ENCODE measurements around the gene AMN1. TPM values are rescaled to one million over a fixed set of nuclear protein-coding genes. Genes with fewer than 3 reads are reported as not detected.

The AMN1 gene
- total RNA-seq, 1 experiment from 2014 or later: 3.9 TPM

GRCh38 chr12:31773223-31773750 is 44.5 kb upstream of the AMN1 start:
- POLR2A ChIA-PET (ENCODE audit: unreplicated experiment): no interaction called here

GRCh38 chr12:31772685-31773222 is 43.9 kb upstream of the AMN1 start:
- Histone ChIP-seq H2AFZ (ENCODE audit: low read length) (no peak overlapping the region), H3K27ac (ENCODE audit: low read length) (no peak overlapping the region), H3K36me3 (ENCODE audit: low read depth, low read length) (no peaks in the 10 kb centered on the region), H3K4me3 (ENCODE audit: low read length) (no peak overlapping the region), H3K4me2 (ENCODE audit: low read length) (no peak overlapping the region), H3K79me2 (ENCODE audit: low read length) (no peaks in the 10 kb centered on the region), H3K4me1 (ENCODE audit: insufficient read depth, low read length) (no peaks in the 10 kb centered on the region), H3K9ac (ENCODE audit: low read length) (no peak overlapping the region), H3K9me3 (ENCODE audit: low read length) (no peaks in the 10 kb centered on the region), H3K9me2 (replicated peaks; ENCODE audit: low read length) (no peaks in the 10 kb centered on the region), H3F3A (ENCODE audit: low read length, unreplicated experiment) (no peaks in the 10 kb centered on the region), H3K27me3 (ENCODE audit: low read length) (no peaks in the 10 kb centered on the region), H4K20me1 (ENCODE audit: low read length) (no peaks in the 10 kb centered on the region)
- ATAC-seq: no peak
- ChIA-PET POLR2A (ENCODE audit: unreplicated experiment) (no interaction called here), CTCF (no interaction called here)
- DNase-seq: no peak
- intact Hi-C loops (cut with micrococcal nuclease): no loop called here
- BruUV-seq (replicated peaks): no TSS peak
- TF ChIP-seq, protein P1, sequence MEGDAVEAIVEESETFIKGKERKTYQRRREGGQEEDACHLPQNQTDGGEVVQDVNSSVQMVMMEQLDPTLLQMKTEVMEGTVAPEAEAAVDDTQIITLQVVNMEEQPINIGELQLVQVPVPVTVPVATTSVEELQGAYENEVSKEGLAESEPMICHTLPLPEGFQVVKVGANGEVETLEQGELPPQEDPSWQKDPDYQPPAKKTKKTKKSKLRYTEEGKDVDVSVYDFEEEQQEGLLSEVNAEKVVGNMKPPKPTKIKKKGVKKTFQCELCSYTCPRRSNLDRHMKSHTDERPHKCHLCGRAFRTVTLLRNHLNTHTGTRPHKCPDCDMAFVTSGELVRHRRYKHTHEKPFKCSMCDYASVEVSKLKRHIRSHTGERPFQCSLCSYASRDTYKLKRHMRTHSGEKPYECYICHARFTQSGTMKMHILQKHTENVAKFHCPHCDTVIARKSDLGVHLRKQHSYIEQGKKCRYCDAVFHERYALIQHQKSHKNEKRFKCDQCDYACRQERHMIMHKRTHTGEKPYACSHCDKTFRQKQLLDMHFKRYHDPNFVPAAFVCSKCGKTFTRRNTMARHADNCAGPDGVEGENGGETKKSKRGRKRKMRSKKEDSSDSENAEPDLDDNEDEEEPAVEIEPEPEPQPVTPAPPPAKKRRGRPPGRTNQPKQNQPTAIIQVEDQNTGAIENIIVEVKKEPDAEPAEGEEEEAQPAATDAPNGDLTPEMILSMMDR (conservative IDR thresholded peaks at IDR 0.05; ENCODE audit: low read depth, low read length): no peak; the same call in 1 of the 2 replicates
- no peak for TF ChIP-seq EZH2 (IDR thresholded peaks at IDR 0.05; ENCODE audit: low read length, unreplicated experiment)
- TF ChIP-seq EZH2phosphoT487 (IDR thresholded peaks at IDR 0.05; ENCODE audit: borderline replicate concordance, low read length): no peak

More at GRCh38 chr12:31773223-31773750, 44.5 kb upstream of the AMN1 start:
- DNase-seq (no peak), ATAC-seq (no peak)
- no peaks in the 10 kb centered on the region for H3K36me3 ChIP-seq (ENCODE audit: low read depth, low read length)
- BruUV-seq (replicated peaks): no TSS peak
- no peaks in the 10 kb centered on the region for H3K4me1 ChIP-seq (ENCODE audit: insufficient read depth, low read length)
- no peak overlapping the region for H3K4me2 ChIP-seq (ENCODE audit: low read length)
- intact Hi-C loops (cut with micrococcal nuclease): no loop called here
- H3K9ac ChIP-seq (ENCODE audit: low read length): no peak overlapping the region
- no peaks in the 10 kb centered on the region for H3K79me2 ChIP-seq (ENCODE audit: low read length)
- no peak overlapping the region for H3K27ac ChIP-seq (ENCODE audit: low read length)
- H4K20me1 ChIP-seq (ENCODE audit: low read length): no peaks in the 10 kb centered on the region
- H2AFZ ChIP-seq (ENCODE audit: low read length): no peak overlapping the region
- H3K9me2 ChIP-seq (replicated peaks; ENCODE audit: low read length): no peaks in the 10 kb centered on the region
- no peaks in the 10 kb centered on the region for H3F3A ChIP-seq (ENCODE audit: low read length, unreplicated experiment)
- CTCF ChIA-PET: no interaction called here
- no peak overlapping the region for H3K4me3 ChIP-seq (ENCODE audit: low read length)
- H3K27me3 ChIP-seq (ENCODE audit: low read length): no peaks in the 10 kb centered on the region
- H3K9me3 ChIP-seq (ENCODE audit: low read length): no peaks in the 10 kb centered on the region
- TF ChIP-seq EZH2 (IDR thresholded peaks at IDR 0.05; ENCODE audit: low read length, unreplicated experiment): no peak
- no peak for TF ChIP-seq EZH2phosphoT487 (IDR thresholded peaks at IDR 0.05; ENCODE audit: borderline replicate concordance, low read length)
- TF ChIP-seq, protein P1 (conservative IDR thresholded peaks at IDR 0.05; ENCODE audit: low read depth, low read length): no peak

DNA sequence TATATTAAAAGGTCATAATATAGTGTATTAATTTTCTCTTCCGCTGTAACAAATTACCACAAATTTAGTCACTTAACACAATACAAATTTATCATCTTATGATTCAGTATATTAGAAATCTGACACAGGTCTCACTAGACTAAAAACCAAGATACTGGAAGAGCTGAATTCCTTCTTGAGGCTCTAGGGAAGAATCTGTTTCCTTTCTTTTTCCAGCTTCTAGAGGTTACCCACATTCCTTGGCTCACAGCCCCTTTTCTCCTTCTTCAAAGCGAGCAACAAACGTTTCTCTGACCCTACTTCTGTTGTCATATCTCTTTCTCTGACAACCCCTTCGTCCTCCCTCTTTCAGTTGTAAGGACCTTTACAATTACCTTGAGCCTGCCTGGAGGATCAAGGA is 43.4 kb upstream of the AMN1 start:
- POLR2A ChIA-PET (ENCODE audit: unreplicated experiment): no interaction called here
- H3K4me2 ChIP-seq (ENCODE audit: low read length): no peak overlapping the region
- no peak overlapping the region for H3K9ac ChIP-seq (ENCODE audit: low read length)
- no peak overlapping the region for H3K4me3 ChIP-seq (ENCODE audit: low read length)
- H3K79me2 ChIP-seq (ENCODE audit: low read length): no peaks in the 10 kb centered on the region
- H3K36me3 ChIP-seq (ENCODE audit: low read depth, low read length): no peaks in the 10 kb centered on the region
- H3K9me3 ChIP-seq (ENCODE audit: low read length): no peaks in the 10 kb centered on the region
- no peaks in the 10 kb centered on the region for H3K4me1 ChIP-seq (ENCODE audit: insufficient read depth, low read length)
- H2AFZ ChIP-seq (ENCODE audit: low read length): no peak overlapping the region
- TF ChIP-seq, protein P1 (conservative IDR thresholded peaks at IDR 0.05; ENCODE audit: low read depth, low read length): no peak
- no peak for TF ChIP-seq EZH2 (IDR thresholded peaks at IDR 0.05; ENCODE audit: low read length, unreplicated experiment)
- TF ChIP-seq EZH2phosphoT487 (IDR thresholded peaks at IDR 0.05; ENCODE audit: borderline replicate concordance, low read length): no peak
- ATAC-seq: no peak
- no peak for DNase-seq
- no peaks in the 10 kb centered on the region for H3F3A ChIP-seq (ENCODE audit: low read length, unreplicated experiment)
- intact Hi-C loops (cut with micrococcal nuclease): no loop called here
- CTCF ChIA-PET: no interaction called here
- no TSS peak for BruUV-seq (replicated peaks)
- H3K27me3 ChIP-seq (ENCODE audit: low read length): no peaks in the 10 kb centered on the region
- no peaks in the 10 kb centered on the region for H4K20me1 ChIP-seq (ENCODE audit: low read length)
- no peak overlapping the region for H3K27ac ChIP-seq (ENCODE audit: low read length)
- no peaks in the 10 kb centered on the region for H3K9me2 ChIP-seq (replicated peaks; ENCODE audit: low read length)

All from PC-3 (cell line).